HG03565 (cell line): ENCODE data around the gene PROB1.
"Not testable (repeated sequence)": the region's sequence is repeated elsewhere in the genome, so short reads cannot be mapped to it uniquely, and the experiment has no call there.

Experiments used
- ATAC-seq: cut with Tn5 transposase; IDR thresholded peaks from one replicate; pipeline ENCODE4 v1.9.1; 2021; ENCODE audit warnings: mild to moderate bottlenecking, moderate library complexity; ENCODE audit not compliant: unreplicated experiment

Gene PROB1

DNA sequence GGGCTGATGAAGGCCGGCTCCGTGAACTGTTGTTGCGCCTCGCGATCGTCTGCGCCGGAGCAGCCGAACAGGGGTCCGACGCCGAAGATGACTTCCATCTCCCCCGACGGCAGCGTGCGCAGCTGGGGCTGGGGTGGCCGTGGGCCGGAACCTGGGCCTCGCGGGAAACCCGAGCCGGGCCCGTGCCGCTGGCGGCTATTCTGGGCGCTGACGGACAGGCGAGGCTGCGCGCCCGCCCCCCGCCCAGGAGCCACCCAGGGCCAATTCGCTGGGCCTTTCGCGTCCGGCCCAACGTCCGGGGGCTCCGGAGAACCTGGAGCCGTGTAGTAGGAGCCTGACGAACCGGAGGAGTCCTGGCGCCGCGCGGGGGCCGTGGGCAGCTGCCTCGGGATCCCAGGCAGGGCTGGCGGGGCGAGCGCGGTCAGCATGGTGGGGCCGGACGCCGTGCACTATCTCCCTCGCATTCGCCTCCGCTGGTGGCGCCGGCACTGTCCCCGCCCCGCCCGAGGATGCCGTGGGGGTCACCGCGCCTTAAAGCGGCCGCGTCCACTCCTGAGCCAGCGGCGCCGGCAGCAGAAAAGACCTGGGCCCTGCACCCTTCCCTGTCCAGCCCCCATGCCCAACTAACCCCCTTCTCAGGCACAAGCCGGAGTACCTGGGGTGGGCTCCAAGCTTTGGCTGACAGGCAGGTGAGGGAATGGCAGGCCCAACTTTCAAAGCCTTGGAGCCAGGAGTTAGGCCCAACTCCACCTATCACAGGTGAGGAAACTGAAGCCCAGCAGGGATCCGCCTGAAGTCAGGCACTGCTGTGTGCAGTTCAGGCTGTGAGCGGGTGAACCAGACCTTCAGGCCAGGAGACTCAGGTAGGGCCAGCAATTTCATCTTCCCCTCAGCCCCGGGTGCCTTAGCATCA, at the start of gene PROB1:
TSS of gene PROB1 (minus strand) at position 451 of the 913 bp plus-strand sequence. CDS start at position 428, 23 bp downstream.
- no peak for ATAC-seq

DNA sequence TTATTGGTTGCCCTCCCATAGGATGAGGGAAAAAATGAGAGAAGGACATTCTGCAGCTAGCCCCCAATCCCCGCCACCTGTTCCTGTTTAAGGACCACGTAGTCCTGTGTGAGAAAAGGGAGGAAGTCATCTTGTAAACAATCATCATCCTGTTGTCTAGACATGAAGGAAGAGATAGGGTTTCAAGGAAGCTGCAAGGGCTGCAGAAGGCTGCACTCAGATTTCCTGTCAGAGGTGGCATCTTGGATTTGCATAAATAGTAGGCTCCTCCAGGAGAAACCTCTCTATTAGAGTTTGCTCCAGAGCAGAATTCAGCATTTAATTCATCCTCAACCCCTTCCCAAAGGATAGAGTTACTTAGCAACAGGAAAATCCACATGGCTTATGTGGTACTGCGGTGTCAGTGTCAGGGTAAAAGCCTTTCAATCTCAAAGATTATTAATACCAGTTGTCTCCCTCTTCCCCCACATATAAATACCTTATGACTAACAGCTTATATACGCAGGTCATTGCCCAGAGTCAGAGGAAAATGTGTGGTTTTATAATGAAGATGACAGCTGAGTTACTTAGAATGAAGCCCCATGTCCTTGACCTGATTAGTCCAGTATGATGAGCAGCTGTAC, 49.0 kb upstream of the PROB1 start:
- no peak for ATAC-seq

- ATAC-seq, result not testable (repeated sequence)
Observed at GRCh38 chr5:139440416-139440815, 45.5 kb upstream of the PROB1 start.

GRCh38 chr5:139439013-139439903, 44.4 kb upstream of the PROB1 start, which contains the start of gene DNAJC18:
Gene DNAJC18, minus strand, starts transcription at chr5:139439525. Its CDS starts 80 bp downstream, at chr5:139439445.
- ATAC-seq, result peak; percentile 83

DNA sequence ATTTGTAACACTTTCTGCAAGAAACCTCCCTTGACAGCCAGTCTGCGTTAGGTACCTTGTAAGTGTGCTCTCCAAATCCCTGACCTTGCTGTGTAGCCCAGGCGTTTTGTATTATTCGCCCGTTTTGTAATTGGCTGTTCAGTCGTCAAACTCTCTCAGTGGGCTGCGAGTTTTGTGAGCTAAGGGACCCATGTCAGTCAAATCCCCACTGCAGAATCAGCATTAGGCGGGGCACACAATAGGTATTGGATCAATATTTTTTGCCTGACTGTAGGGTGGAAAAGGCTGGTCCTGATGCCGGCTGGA, 43.8 kb upstream of the PROB1 start:
- no peak for ATAC-seq

DNA sequence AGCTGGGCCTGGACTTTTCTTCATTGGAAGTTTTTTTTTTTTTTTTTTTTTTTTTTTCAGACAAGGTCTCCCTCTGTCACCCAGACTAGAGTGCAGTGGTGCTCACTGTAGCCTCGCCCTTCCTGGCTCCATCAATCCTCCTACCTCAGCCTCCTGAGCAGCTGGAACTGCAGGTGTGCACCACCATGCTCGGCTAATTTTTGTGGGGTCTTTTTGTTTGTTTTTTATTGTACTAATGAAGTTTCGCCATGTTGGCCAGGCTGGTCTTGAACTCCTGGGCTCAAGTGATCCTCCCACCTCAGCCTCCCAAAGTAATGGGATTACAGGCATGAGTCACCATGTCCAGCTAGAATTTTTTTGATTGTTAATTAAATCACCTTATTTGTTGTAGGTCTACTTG, 40.8 kb upstream of the PROB1 start:
- no peak for ATAC-seq

DNA sequence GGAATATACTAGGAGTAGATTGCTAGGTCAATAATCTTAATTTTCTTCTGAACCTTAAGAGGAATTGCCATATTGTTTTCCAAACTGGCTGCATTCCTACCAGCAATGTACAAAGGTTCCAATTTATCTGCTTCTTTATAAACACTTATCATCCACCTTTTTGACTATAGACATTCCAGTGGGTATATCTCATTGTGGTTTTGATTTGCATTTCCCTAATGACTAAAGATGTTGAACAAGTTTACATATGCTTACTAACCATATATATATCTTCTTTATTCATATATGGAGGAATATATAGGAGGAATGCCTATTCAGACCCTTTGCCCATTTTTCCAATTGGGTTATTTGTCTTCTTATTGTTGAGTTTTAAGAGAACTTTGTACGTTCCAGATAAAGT, 36.8 kb upstream of the PROB1 start:
- no peak for ATAC-seq

DNA sequence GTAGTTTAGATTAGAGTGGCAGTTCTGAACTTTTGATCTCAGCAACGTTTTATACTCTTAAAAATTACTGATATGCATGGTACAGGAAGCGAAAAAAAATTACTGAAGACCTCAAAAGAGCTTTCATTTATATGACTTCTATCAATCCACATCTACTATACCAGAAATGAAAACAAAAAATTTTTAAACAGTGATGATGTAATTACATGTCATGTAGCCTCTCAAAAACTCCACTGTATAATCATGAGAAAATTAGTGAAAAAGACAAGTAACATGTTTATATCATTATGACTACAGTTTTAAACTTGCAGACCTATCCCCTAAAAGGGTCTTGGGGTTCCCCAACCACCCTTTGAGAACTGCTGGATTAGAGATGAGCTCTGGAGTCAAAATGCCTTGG, 35.1 kb upstream of the PROB1 start:
- no peak for ATAC-seq

DNA sequence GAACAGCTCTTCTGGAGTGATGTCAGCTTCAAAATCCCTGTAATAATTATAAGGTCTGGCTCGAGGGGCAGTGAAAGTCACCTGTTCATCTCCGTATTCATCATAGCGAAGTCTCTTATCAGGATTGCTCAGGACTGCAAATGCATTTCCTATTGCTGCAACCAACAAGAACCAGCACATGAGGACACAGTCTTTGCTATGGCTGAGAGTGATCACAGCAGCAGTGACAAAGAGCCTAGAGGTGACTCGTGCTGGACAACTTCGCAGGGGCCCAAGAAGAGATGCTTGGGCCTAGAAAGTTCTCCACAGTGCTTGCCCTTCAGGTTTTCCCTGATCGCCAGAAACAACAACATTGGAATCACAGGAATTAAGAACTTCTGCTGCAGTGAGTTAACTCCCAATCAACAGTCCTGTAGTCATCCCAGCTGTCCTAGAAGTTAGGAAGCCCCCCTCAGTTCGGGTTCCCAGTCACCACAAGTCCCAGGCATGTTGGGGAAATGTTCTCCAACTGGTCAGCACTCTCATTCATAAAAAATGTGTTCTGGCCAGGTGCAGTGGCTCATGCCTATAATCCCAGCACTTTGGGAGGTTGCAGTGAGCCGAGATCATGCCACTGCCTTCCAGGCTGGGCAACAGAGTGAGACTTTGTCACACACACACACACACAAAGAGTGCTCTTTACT, 31.4 kb upstream of the PROB1 start:
- ATAC-seq, result no peak

- no peak for ATAC-seq
Observed at GRCh38 chr5:139425497-139425896, 30.6 kb upstream of the PROB1 start.

DNA sequence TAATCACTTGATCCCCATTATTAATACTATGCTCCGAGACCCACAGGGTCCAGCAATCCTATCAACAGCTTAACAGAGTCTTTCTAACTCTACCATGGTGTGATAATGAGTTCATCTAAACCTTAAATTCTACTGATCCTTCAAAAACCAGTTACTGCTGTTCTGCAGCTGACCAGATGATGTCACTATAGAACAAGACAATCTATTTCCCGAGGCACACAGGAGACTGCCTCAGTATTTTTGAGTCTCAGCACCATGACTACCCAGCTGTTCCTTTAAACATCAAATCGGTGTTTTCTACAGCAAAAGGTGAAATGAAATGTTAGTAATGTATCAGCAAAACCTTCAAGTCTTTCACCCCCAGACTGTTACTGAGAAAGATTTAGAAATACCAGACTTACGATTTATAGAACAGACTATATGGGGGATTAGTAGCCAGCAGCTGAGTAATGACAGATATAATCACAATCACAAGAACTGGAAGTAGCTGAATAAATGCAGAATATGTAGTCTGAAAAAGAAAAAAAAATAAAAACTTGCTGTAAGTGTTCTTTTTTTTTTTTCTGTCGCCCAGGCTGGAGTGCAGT, 27.5 kb upstream of the PROB1 start:
- peak; percentile 60 for ATAC-seq

DNA sequence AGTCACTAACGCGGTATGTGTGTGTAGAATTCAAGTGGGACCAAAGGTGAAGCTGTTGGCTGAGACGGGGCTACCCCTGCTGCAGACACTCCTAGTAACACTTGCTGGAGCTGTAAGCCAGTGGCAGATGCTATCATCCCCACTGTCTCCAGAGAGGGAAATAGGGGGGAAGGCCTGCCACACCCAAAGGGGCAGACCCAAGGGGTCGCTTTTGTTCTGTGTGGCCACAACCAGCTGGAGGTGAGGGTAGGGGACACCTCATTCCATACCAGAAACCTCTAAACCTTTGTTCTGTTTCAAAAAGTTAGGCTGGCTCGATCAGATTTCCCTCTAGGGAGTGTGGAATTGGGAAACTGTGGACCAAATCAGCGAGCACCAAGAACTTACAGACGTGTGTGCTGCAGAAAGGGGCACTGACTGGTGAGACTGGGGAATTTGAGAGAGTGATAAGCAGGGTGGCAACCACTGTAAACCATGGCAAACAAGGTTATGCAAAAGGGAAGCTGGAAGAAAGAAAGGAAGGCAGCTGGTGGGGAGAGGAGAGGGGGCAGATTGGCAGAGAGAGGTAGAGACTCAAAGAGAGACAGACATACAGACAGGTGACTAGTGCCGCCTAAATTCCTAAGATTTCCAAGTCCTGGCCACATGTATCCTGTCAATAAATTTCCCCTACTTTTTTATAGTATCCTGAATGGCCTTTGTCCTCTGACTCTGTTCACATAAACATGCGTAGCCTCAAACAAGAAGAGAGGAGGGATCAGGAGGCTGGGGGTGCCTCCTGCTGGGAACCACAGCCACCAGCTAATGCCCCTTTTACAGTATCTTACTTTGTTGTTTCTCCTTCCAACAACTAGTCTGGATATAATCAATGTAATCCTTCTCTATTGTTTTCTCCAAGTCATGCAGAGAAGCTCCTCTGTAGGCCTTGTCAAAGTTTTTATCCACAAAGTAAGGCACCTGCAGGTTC, 24.6 kb upstream of the PROB1 start:
- no peak for ATAC-seq

DNA sequence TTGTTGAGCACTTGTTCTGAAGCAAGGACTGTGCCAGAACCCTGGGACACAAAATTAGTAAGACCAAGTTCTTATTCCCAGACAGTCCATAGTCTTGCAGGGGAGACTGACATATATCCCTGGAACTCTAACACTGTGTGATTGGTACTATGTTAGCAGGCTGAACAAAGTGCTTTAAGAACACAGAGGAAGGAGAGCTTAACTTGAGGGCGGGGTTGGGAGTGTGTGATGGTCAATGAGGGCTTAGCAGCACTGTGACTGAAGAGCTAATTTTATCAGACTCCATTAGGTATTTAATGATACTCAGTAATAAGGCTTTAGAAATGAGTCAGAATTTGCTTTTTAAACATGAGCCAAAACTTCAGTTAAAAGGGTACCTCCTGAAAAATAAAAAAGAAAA, 23.9 kb upstream of the PROB1 start:
- ATAC-seq, result no peak

- no peak for ATAC-seq
Observed at GRCh38 chr5:139417214-139417613, 22.3 kb upstream of the PROB1 start.

GRCh38 chr5:139416651-139417050, 21.7 kb upstream of the PROB1 start:
- no peak for ATAC-seq

GRCh38 chr5:139415869-139416268, 21.0 kb upstream of the PROB1 start:
- no peak for ATAC-seq

DNA sequence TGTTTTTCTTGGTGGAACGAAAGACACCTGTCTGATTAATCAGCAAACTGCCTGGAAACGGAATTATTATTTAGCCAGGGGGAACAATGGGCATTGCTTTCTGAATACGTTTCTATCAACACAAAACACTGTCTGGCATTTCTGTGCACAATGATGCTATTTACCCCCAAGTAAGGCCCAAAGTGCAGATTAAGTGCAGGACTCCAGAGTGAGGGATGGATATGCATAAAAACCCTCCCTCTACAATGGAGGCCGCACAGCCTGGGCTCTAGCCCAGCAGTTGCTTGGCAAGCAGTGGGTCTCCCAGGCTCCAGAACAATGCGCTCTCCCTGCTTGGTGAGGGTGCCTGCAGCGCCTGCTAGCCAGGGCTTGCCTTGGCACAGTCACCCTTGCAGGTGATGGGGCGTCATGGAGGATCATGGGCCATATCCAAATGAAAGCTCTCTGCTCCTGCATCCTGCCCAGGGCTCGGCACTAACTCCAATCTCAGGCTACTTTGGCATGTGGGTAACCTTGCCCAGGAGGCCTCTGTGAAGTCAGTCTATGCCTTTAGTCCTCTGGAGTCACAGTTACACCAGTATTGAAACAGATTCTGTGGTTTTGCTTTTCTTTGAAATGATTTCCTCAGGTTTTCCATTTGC, 20.4 kb upstream of the PROB1 start:
- no peak for ATAC-seq

DNA sequence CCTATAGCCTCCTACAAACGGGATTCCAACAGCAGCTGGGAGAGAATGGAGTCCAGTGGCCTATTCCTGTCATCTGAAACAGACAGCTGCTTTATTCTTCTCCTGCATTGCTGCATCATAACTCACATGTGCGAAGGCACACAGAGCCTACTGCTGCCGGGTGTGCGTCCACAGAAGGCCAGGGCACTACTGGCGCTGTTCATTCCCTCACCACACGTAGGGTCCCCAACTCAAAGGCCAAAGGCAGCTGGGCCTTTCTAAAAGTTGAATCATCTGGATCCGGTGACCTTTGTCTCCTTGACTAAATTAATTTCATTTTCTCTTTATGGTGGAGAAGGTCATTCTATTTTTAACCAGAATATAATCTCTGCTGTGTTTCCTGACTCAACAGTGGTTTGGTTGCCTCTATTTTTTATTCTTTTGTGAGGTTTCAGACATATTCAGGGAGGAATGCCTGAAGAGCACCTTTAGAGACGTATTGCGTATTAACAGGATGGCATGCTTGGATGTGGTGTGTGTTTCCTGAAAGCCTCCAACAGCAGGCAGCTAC, 19.8 kb upstream of the PROB1 start:
- no peak for ATAC-seq
